ENCODE measurements around the gene TPBGL. TPM values are rescaled to one million over a fixed set of nuclear protein-coding genes. Genes with fewer than 3 reads are reported as not detected.

The TPBGL gene
- total RNA-seq, 2 donors from 2014 or later, result 0.07 to 0.14 TPM

DNA sequence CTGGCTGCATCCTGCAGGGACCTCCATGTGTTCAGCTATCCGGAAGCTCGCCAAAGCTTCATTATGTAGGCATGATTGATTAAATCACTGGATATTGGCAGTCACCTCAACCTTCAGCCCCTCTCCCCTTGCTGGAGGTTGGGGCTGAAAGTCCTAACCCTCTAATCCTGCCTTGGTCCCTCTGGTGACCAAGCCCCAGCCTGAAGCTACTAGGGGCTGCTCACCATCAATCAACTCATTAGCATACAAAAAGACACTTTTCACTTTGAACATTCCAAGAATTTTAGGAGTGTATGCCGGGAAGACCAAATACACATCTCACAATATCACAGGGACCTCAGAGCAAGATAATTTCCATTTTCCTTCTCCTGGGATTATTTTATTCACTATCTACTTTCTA, 38.8 kb upstream of the TPBGL start:
- H3K27ac Mint-ChIP-seq, result no peak overlapping the region
- H3K9me3 Mint-ChIP-seq, result no peaks in the 10 kb centered on the region
- no peak overlapping the region for H3K4me3 Mint-ChIP-seq
- no peak for DNase-seq
- H3K36me3 Mint-ChIP-seq (ENCODE audit: insufficient read depth in 2 of 2), result no peaks in the 10 kb centered on the region
- no peak for ATAC-seq (replicated peaks in 1 of 2)
- no peaks in the 10 kb centered on the region for H3K4me1 Mint-ChIP-seq (ENCODE audit: low read depth)
- peaks cover 12% of the 10 kb centered on the region for H3K27me3 Mint-ChIP-seq (ENCODE audit: low read depth)

GRCh38 chr11:75202195-75202594, 38.4 kb upstream of the TPBGL start:
- peaks cover 12% of the 10 kb centered on the region for H3K27me3 Mint-ChIP-seq (ENCODE audit: low read depth)
- H3K27ac Mint-ChIP-seq, result no peak overlapping the region
- DNase-seq, result no peak
- H3K4me1 Mint-ChIP-seq (ENCODE audit: low read depth), result no peaks in the 10 kb centered on the region
- H3K36me3 Mint-ChIP-seq (ENCODE audit: insufficient read depth in 2 of 2), result no peaks in the 10 kb centered on the region
- H3K9me3 Mint-ChIP-seq, result no peaks in the 10 kb centered on the region
- no peak for ATAC-seq (replicated peaks in 1 of 2)
- no peak overlapping the region for H3K4me3 Mint-ChIP-seq

DNA sequence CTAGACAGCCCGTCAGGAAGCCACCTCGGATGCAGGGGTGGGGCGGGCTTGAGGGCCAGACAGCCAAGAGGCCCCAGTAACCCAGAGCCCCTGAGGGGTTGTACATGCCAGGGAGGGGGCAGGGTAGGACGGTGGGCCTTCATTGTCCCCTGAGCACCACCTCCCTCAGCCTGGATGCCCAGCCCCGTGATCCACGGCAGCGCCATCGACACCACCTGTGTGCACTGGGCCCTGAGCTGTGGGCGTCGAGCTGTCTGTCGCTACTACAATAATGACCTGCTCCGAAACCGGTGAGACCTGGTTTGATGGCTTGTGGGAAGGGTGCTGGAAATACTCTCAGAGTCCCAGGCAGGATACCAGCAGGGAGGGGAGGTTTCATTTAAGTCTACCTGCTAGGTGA, 37.4 kb upstream of the TPBGL start:
- no peaks in the 10 kb centered on the region for H3K9me3 Mint-ChIP-seq

DNA sequence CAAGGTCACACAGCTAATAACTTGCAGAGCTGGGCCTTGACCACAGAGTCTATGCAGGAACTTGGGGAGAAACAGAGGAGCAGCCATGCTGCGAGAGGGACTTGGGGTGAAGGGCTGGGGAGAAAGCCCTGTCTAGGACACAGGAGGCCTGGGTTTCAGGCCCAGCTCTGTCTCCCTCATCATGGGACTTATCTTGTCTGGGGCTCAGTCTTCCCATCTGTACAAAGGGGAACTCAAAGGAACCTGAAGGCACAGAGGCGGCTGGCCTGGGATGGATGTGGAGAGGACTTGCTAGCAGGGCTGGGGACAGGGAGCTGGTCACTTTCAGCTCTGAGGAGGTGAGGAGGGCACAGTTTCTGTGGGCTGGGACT, 36.9 kb upstream of the TPBGL start:
- H3K27me3 Mint-ChIP-seq (ENCODE audit: low read depth), result peaks cover 12% of the 10 kb centered on the region
- DNase-seq (no peak), ATAC-seq (replicated peaks in 1 of 2) (no peak)
- no peaks in the 10 kb centered on the region for H3K9me3 Mint-ChIP-seq
- no peak overlapping the region for H3K4me3 Mint-ChIP-seq
- H3K27ac Mint-ChIP-seq, result no peak overlapping the region
- no peaks in the 10 kb centered on the region for H3K36me3 Mint-ChIP-seq (ENCODE audit: insufficient read depth in 2 of 2)
- no peaks in the 10 kb centered on the region for H3K4me1 Mint-ChIP-seq (ENCODE audit: low read depth)

More for the DNA sequence above, 37.4 kb upstream of the TPBGL start:
- H3K27me3 Mint-ChIP-seq (ENCODE audit: low read depth), result peaks cover 12% of the 10 kb centered on the region
- ATAC-seq (replicated peaks in 1 of 2) (no peak), DNase-seq (no peak)
- no peak overlapping the region for H3K4me3 Mint-ChIP-seq
- no peaks in the 10 kb centered on the region for H3K4me1 Mint-ChIP-seq (ENCODE audit: low read depth)
- no peak overlapping the region for H3K27ac Mint-ChIP-seq
- no peaks in the 10 kb centered on the region for H3K36me3 Mint-ChIP-seq (ENCODE audit: insufficient read depth in 2 of 2)

DNA sequence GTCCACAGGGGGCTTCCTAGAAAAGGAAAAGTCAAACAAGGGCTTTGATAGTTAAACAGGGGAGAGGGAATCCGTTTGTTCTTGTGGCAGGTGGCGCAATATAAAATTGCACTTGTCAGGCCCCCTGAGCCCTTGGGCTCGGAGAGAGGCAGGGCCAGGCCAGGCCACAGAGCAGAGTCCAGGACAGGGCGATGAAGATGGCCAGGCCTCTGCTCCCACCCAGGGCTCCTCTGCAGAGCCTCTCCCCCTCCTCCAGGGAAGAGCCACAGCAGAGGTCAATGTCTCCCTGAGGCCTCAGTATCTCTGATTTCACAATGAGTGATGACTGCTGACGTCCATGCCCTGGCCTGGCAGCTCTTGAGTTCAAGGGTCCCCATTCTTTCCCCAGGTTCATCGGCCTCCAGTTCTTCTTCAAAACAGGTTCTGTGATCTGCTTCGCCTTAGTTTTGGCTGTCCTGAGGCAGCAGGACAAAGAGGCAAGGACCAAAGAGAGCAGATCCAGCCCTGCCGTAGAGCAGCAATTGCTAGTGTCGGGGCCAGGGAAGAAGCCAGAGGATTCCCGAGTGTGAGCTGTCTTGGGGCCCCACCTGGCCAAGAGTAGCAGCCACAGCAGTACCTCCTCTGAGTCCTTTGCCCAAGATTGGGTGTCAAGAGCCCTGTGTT, 36.4 kb upstream of the TPBGL start:
- no peaks in the 10 kb centered on the region for H3K36me3 Mint-ChIP-seq (ENCODE audit: insufficient read depth in 2 of 2)
- H3K9me3 Mint-ChIP-seq, result no peaks in the 10 kb centered on the region
- no peak overlapping the region for H3K27ac Mint-ChIP-seq
- DNase-seq (no peak), ATAC-seq (replicated peaks in 1 of 2) (no peak)
- peaks cover 12% of the 10 kb centered on the region for H3K27me3 Mint-ChIP-seq (ENCODE audit: low read depth)
- H3K4me3 Mint-ChIP-seq, result no peak overlapping the region
- H3K4me1 Mint-ChIP-seq (ENCODE audit: low read depth), result no peaks in the 10 kb centered on the region

GRCh38 chr11:75204685-75205563, 35.6 kb upstream of the TPBGL start:
- no peaks in the 10 kb centered on the region for H3K36me3 Mint-ChIP-seq (ENCODE audit: insufficient read depth in 2 of 2)
- peaks cover 12% of the 10 kb centered on the region for H3K27me3 Mint-ChIP-seq (ENCODE audit: low read depth)
- no peak overlapping the region for H3K4me3 Mint-ChIP-seq
- DNase-seq (peak; percentile 86 to 89), ATAC-seq (replicated peaks in 1 of 2) (peak; percentile 96 to 99)
- no peaks in the 10 kb centered on the region for H3K9me3 Mint-ChIP-seq
- H3K4me1 Mint-ChIP-seq (ENCODE audit: low read depth), result no peaks in the 10 kb centered on the region
- H3K27ac Mint-ChIP-seq, result no peak overlapping the region

DNA sequence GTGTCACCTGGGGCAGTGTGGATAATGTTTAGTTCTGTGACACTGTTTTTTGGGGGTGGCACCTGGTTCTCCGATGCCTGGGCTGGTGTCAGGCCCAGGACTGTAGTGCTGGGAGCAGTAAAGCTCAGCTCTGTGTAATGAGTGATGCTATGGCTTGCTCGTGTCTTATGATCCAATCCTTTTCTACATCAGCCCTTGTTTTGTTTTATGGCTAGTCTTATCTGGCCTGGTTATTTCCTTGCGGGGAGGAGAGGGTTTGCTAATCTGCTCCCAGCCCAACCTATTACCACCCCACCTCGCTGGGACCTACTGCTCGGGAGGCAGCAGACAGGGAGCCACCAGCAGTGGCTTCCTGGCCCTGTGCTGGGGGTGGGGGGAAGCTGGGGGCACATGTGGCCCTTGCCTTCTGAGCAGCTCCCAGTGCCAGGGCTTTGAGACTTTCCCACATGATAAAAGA, 35.0 kb upstream of the TPBGL start:
- Mint-ChIP-seq H3K27ac (no peak overlapping the region), H3K27me3 (ENCODE audit: low read depth) (peaks cover 12% of the 10 kb centered on the region), H3K36me3 (ENCODE audit: insufficient read depth in 2 of 2) (no peaks in the 10 kb centered on the region), H3K4me1 (ENCODE audit: low read depth) (no peaks in the 10 kb centered on the region), H3K9me3 (no peaks in the 10 kb centered on the region), H3K4me3 (no peak overlapping the region)
- no peak for DNase-seq
- ATAC-seq (replicated peaks in 1 of 2), result no peak

DNA sequence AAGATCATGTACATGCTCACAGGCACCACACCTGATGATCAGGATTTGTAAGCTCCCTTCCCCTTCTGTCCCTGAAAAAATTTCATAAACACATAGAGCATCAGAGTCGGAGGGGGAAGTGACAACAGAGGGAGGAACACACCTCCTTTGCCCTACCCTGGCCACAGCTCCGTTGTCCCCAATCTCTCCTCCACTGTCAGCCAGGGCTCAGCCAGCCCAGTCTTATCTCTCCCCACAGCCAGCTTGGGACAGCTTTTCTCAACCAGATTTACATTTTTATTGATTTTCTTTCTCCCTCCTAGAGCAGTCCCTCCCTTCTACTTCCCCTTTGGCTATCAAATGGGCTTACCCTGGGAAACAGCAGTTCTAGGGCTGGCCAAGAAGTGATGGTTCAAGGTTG, 32.1 kb upstream of the TPBGL start:
- no peaks in the 10 kb centered on the region for H3K36me3 Mint-ChIP-seq (ENCODE audit: insufficient read depth in 2 of 2)
- H3K4me1 Mint-ChIP-seq (ENCODE audit: low read depth), result no peaks in the 10 kb centered on the region
- no peaks in the 10 kb centered on the region for H3K9me3 Mint-ChIP-seq
- H3K27ac Mint-ChIP-seq, result no peak overlapping the region
- ATAC-seq (replicated peaks in 1 of 2) (no peak), DNase-seq (no peak)
- no peaks in the 10 kb centered on the region for H3K27me3 Mint-ChIP-seq (ENCODE audit: low read depth)
- H3K4me3 Mint-ChIP-seq, result no peak overlapping the region

DNA sequence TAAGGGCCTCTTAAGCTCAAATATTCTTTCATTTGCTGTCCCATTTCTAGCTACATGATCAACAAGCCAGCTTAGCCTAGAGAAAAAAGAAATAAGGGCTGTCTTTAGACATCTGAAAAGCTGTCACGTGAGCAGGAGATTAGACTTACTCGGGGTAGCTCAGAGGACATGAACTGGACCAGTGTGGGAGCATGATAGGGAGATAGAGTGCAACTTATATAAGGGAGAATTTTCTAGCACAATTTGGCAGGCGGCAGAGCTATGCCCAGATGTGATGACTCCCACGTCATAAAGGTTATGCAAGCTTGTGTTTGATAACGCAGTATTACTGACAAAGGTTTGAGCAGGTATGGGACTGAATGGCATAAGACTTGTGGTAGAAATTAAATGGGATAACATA, 28.2 kb upstream of the TPBGL start:
- Mint-ChIP-seq H3K36me3 (ENCODE audit: insufficient read depth in 2 of 2) (no peaks in the 10 kb centered on the region), H3K4me1 (ENCODE audit: low read depth) (peaks cover 5% of the 10 kb centered on the region), H3K4me3 (no peak overlapping the region), H3K27me3 (ENCODE audit: low read depth) (peaks cover 18% of the 10 kb centered on the region), H3K27ac (no peak overlapping the region), H3K9me3 (no peaks in the 10 kb centered on the region)
- ATAC-seq (replicated peaks in 1 of 2) (no peak), DNase-seq (no peak)

DNA sequence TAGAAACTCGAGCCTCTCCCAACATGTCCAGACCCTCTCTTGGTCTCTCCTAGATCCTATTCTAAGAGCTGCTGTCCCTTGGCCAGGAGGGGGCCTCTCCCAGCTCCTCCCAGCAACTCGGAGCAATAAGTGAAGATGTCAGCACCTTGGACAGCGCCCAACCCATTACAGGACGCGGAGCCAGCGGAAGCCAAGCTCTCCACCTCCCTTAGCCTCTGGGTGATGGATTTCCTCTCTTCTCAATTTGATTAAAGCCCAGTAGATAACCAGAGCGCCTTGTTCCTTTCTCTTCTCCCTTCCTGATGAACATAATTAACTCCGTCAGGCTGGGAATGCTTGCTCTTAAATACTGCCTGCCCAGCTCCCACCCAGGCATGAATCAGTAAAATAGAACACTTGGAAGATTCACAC, 26.2 kb upstream of the TPBGL start:
- Mint-ChIP-seq H3K27me3 (ENCODE audit: low read depth) (peaks cover 38% of the 10 kb centered on the region), H3K9me3 (no peaks in the 10 kb centered on the region), H3K4me3 (no peak overlapping the region), H3K4me1 (ENCODE audit: low read depth) (peaks cover 5% of the 10 kb centered on the region), H3K36me3 (ENCODE audit: insufficient read depth in 2 of 2) (no peaks in the 10 kb centered on the region), H3K27ac (no peak overlapping the region)
- DNase-seq (peak; percentile 75 to 79), ATAC-seq (replicated peaks in 1 of 2) (peak; percentile 54 to 64)

DNA sequence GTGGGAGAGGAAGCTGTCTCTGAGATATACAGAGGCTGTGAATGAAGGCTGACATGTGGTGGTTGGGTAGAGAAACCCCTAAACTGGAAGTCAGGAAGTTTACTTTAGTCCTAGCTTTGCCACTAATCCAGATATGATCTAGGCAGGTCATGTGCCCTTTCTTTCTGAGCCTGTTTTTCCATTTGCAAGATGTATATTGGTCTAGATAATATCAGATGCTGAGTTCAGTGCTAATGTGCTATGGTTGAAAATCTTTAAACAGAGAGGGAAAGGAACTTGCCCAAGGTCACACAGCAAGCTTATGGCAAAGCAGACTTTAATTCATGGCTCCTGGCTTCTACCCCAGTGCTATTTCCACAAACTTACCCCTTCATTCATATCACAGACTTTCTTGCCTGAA, 25.7 kb upstream of the TPBGL start:
- Mint-ChIP-seq H3K27me3 (ENCODE audit: low read depth) (peaks cover 40% of the 10 kb centered on the region), H3K9me3 (no peaks in the 10 kb centered on the region), H3K4me3 (no peak overlapping the region), H3K36me3 (ENCODE audit: insufficient read depth in 2 of 2) (no peaks in the 10 kb centered on the region), H3K27ac (no peak overlapping the region), H3K4me1 (ENCODE audit: low read depth) (peaks cover 5% of the 10 kb centered on the region)
- ATAC-seq (replicated peaks in 1 of 2), result no peak
- no peak for DNase-seq

GRCh38 chr11:75219869-75220268, 20.7 kb upstream of the TPBGL start:
- no peak overlapping the region for H3K4me3 Mint-ChIP-seq
- no peak overlapping the region for H3K27ac Mint-ChIP-seq
- no peaks in the 10 kb centered on the region for H3K9me3 Mint-ChIP-seq
- ATAC-seq (replicated peaks in 1 of 2), result no peak
- no peaks in the 10 kb centered on the region for H3K36me3 Mint-ChIP-seq (ENCODE audit: insufficient read depth in 2 of 2)
- no peaks in the 10 kb centered on the region for H3K4me1 Mint-ChIP-seq (ENCODE audit: low read depth)
- peaks cover 40% of the 10 kb centered on the region for H3K27me3 Mint-ChIP-seq (ENCODE audit: low read depth)
- no peak for DNase-seq

DNA sequence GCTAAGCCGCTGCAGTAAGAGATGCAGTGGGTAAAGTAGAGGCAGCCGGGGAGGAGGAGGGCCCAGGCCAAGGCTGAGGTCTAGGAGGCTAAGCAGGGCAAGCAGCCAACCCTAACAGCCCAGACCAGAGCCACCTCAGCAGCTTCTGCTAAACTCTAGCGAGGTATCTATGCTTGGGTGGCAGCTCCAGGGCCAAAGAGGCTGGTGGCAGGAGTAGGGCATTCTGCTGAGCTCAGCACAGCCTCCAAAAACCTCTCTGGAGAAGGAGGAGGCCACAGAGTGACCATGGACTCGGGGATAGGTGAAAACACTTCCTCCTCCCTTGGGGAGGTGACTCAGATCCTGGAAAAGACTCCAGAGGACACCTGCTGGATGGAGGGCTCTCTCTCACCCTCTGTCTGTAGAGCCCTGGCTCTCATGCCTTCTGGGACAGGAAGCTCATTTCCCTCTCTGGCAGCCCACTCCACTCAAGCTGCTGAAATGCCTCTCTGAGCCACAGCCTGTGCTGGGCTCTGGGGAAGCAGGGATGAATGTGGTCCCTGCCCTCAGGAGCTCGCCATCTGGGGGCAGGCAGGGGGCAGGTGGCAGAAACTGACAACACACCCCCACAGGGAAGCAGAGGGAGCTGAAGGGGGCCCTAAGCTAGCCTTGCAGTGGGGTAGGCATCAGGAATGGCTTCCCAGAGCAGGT, 16.5 kb upstream of the TPBGL start:
- Mint-ChIP-seq H3K27me3 (ENCODE audit: low read depth) (peaks cover 5% of the 10 kb centered on the region), H3K36me3 (ENCODE audit: insufficient read depth in 2 of 2) (no peaks in the 10 kb centered on the region), H3K4me1 (ENCODE audit: low read depth) (no peaks in the 10 kb centered on the region), H3K4me3 (no peak overlapping the region), H3K27ac (no peak overlapping the region), H3K9me3 (no peaks in the 10 kb centered on the region)
- ATAC-seq (replicated peaks in 1 of 2) (no peak), DNase-seq (no peak)
